Activated CD4-positive, alpha-beta T cell treated with anti-CD3 and anti-CD28 coated beads for 36 hours (primary cell): ENCODE data around the gene MGAT4A. TPM values are rescaled to one million over a fixed set of nuclear protein-coding genes. Genes with fewer than 3 reads are reported as not detected.
"Not testable (repeated sequence)": the region's sequence is repeated elsewhere in the genome, so short reads cannot be mapped to it uniquely, and the experiment has no call there.

Experiments used
- ATAC-seq: fragments of 200-7000 bp; cut with Tn5 transposase; one replicate; pipeline ENCODE4 v1.10.0; 2021; ENCODE audit warnings: mild to moderate bottlenecking, moderate library complexity
- CTCF ChIA-PET: fragments of 350-600 bp; sonication (Branson Sonifier 250); formaldehyde crosslinking; loops from one replicate; lab custom pipeline; 2021; ENCODE audit warnings: antibody characterized with exemption; lab: Charles Lee
- POLR2A ChIA-PET: fragments of 350-600 bp; sonication (Branson Sonifier 250); formaldehyde crosslinking; loops from one replicate; lab custom pipeline; 2021; ENCODE audit warnings: antibody characterized with exemption, inconsistent platforms; lab: Charles Lee
- DNase-seq: peaks from one replicate; pipeline ENCODE4 v3.0.0-alpha.2; 2020
- H3K27ac Mint-ChIP-seq: one replicate; pipeline ENCODE4 v1.8.0; 2021; ENCODE audit warnings: mixed read lengths
- H3K27me3 Mint-ChIP-seq: one replicate; pipeline ENCODE4 v1.8.0; 2021; ENCODE audit warnings: mixed read lengths
- H3K36me3 Mint-ChIP-seq: one replicate; pipeline ENCODE4 v1.8.0; 2021; ENCODE audit warnings: low read depth, mixed read lengths
- H3K4me1 Mint-ChIP-seq: one replicate; pipeline ENCODE4 v1.8.0; 2021; ENCODE audit warnings: mixed read lengths
- H3K4me3 Mint-ChIP-seq: one replicate; pipeline ENCODE4 v1.8.0; 2021; ENCODE audit warnings: mild to moderate bottlenecking, moderate library complexity, mixed read lengths
- H3K9me3 Mint-ChIP-seq: one replicate; pipeline ENCODE4 v1.8.0; 2021; ENCODE audit warnings: low read depth, mixed read lengths
- intact Hi-C, 2 experiments: fragments of 100-400 bp; cut with DNase I in 1 of 2; cut with micrococcal nuclease in 1 of 2; formaldehyde crosslinking; loops; one replicate each; pipeline versions ENCODE4 v1.14.2 to v1.15.1; 2022 to 2024; cut with DNase I, micrococcal nuclease
- total RNA-seq, 2 experiments: library from RNA; stranded (reverse); gene quantifications; one replicate each; pipeline ENCODE4 v1.2.3, GENCODE V29; 2021

The MGAT4A gene
- total RNA-seq, 2 experiments from 2014 or later, result 49.4 to 67.5 TPM

- H3K27me3 Mint-ChIP-seq, DNase-seq, H3K27ac Mint-ChIP-seq, CTCF ChIA-PET, H3K4me1 Mint-ChIP-seq, ATAC-seq, POLR2A ChIA-PET, H3K4me3 Mint-ChIP-seq, H3K9me3 Mint-ChIP-seq, intact Hi-C loops: not testable (repeated sequence)
- H3K36me3 Mint-ChIP-seq, result peaks cover 43% of the 10 kb centered on the region
Measured at GRCh38 chr2:98594665-98595064, 136.3 kb downstream of the MGAT4A start.

DNA sequence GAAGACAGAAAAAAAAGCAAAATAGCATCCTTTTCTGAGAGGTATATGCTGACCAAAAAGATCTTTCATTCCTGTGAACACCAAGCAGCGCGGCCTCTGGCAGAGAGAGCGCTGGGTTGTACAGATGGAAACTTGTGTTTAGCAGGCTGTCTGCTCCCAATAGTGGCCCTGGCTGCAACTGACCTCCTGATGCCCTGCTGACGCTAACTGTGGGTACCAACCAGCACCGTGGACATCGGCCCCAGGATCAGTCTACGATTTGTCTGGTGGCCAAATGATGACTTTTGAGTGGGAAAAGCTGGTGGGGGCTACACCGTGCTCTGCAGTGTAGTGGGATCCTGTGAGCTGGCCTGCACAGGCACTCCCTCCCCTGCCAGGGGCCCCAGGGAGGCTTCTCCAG, 138.4 kb downstream of the MGAT4A start:
- no peak overlapping the region for H3K27ac Mint-ChIP-seq
- H3K4me1 Mint-ChIP-seq, result peaks cover 8% of the 10 kb centered on the region
- H3K4me3 Mint-ChIP-seq, result no peak overlapping the region
- ChIA-PET POLR2A (no interaction called here), CTCF (interaction anchor here (1.2 kb wide), 1 partner anchor 9 kb away, joined by 5 read pairs; no protein-coding TSS in a partner anchor)
- peaks cover 31% of the 10 kb centered on the region for H3K36me3 Mint-ChIP-seq
- peaks cover 5% of the 10 kb centered on the region for H3K9me3 Mint-ChIP-seq
- DNase-seq (no peak), ATAC-seq (no peak)
- H3K27me3 Mint-ChIP-seq, result no peaks in the 10 kb centered on the region
- intact Hi-C loops, result no loop called here

DNA sequence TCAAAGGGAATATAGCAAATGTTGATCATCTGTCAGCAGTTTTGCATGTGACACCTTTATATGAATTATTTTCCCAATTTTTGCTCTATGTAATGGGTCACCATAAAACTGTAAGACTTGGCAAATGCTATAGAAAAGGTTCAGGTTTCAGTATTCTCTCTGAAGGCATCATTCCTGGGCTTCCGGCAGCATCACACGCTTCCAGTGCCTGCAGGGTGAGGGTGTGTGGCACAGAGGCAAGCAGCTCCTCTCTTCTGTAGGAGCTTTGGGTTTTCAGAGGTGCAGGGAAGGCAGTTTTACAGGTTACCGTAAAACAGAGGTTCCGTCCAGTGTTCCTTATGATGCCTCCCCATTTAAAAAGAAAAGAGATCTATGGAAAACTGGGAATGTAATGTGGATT, 141.4 kb downstream of the MGAT4A start:
- Mint-ChIP-seq H3K9me3 (peaks cover 5% of the 10 kb centered on the region), H3K27me3 (no peaks in the 10 kb centered on the region), H3K4me3 (no peak overlapping the region), H3K36me3 (peaks cover 18% of the 10 kb centered on the region), H3K27ac (no peak overlapping the region), H3K4me1 (peaks cover 8% of the 10 kb centered on the region)
- ATAC-seq (no peak), DNase-seq (no peak)
- POLR2A ChIA-PET, result no interaction called here
- intact Hi-C loops, result no loop called here
- CTCF ChIA-PET, result interaction anchor here (1.1 kb wide), 1 partner anchor 10 kb away, joined by 4 read pairs; no protein-coding TSS in a partner anchor

GRCh38 chr2:98588880-98589431, 142.0 kb downstream of the MGAT4A start:
- ChIA-PET POLR2A (no interaction called here), CTCF (interaction anchor here (1.1 kb wide), 1 partner anchor 10 kb away, joined by 4 read pairs; no protein-coding TSS in a partner anchor)
- peak overlapping the region; percentile 26 for H3K27ac Mint-ChIP-seq
- peaks cover 8% of the 10 kb centered on the region for H3K4me1 Mint-ChIP-seq
- intact Hi-C loops, result no loop called here
- peaks cover 14% of the 10 kb centered on the region for H3K36me3 Mint-ChIP-seq
- no peaks in the 10 kb centered on the region for H3K27me3 Mint-ChIP-seq
- DNase-seq (no peak), ATAC-seq (no peak)
- H3K4me3 Mint-ChIP-seq, result no peak overlapping the region
- peaks cover 4% of the 10 kb centered on the region for H3K9me3 Mint-ChIP-seq

DNA sequence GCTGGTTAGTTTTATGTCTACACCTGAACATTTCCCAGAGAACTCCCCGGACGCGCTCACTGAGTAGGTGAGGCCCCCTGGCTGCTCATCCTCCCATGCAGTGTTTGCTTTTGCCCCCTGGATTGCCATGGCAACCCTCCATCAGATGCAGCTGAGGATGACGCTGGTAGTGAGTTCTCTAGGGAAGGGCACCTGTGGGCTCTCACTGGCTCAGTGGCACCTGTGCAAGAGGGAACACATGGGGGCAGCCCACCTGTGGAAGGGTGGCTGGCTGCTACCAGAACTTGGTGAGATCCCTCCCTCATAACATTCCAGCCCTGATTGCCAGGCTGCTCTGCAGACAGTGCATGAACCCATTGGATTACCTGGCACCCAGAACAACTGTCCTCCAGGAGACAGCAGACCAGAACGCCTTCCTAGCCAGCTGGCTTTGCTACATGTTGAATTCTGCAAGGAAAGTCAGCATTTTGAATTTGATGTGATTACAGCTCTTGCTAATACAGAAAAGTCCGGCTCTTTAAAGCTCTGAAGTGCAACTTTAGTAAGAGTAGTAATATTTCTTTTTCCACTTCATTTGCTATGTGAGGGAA, 144.3 kb downstream of the MGAT4A start:
- peaks cover 8% of the 10 kb centered on the region for H3K4me1 Mint-ChIP-seq
- DNase-seq, result no peak
- no peaks in the 10 kb centered on the region for H3K9me3 Mint-ChIP-seq
- H3K36me3 Mint-ChIP-seq, result peaks cover 11% of the 10 kb centered on the region
- intact Hi-C loops, result no loop called here
- no peaks in the 10 kb centered on the region for H3K27me3 Mint-ChIP-seq
- ChIA-PET POLR2A (no interaction called here), CTCF (interaction anchor here (0.9 to 2.4 kb wide), 3 partner anchors 9 to 18 kb away, joined by 3 to 7 read pairs (median 6); no protein-coding TSS in a partner anchor)
- H3K27ac Mint-ChIP-seq, result no peak overlapping the region
- ATAC-seq, result no peak
- no peak overlapping the region for H3K4me3 Mint-ChIP-seq

- ChIA-PET POLR2A (no interaction called here), CTCF (interaction anchor here (1.2 to 2.4 kb wide), 3 partner anchors 12 to 21 kb away, joined by 4 to 7 read pairs (median 5); no protein-coding TSS in a partner anchor)
- no peak overlapping the region for H3K4me3 Mint-ChIP-seq
- no peak for DNase-seq
- H3K4me1 Mint-ChIP-seq, result peaks cover 8% of the 10 kb centered on the region
- H3K9me3 Mint-ChIP-seq, result no peaks in the 10 kb centered on the region
- no peak for ATAC-seq
- peaks cover 9% of the 10 kb centered on the region for H3K36me3 Mint-ChIP-seq
- H3K27me3 Mint-ChIP-seq, result no peaks in the 10 kb centered on the region
- H3K27ac Mint-ChIP-seq, result no peak overlapping the region
- intact Hi-C loops, result no loop called here
Measured at GRCh38 chr2:98585386-98585785, 145.5 kb downstream of the MGAT4A start.

DNA sequence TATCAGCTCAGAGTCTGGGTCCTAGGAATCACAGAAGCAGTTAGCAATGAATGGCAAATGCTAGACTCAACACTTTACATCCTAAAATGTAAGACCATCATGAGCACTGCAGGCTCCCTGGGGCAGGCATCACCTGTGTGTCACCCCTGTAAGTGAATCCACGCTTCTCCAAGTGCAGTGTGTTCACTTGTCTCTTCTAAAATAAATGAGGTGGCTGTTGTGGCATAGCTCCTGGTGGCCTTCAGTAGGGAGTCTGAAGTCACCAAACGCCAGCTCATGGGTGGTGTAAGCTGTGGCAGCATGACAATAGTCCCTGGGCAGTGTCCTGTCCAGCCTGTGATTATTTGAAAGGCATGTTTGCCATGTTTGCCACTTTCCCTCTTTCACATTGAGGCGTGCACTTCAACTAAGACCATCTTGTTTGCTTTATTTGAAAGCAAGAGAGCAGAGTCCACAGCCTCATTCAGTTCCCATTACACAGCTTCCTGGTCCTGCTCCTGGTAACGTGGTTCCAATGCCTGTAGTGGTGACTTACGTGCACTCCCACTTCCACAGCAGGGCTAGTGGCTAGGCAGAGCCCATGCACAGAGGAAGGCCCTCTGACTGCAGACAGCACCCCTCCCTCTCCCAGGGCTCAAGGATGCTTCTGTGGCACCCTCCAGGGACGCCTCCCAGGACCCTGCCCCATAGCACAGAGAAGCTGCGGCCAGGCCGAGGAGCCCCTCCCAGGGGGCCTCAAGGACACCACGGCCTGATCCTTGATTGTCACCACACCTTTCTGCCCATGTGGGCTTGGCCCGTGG, 146.9 kb downstream of the MGAT4A start:
- H3K4me1 Mint-ChIP-seq, result peaks cover 8% of the 10 kb centered on the region
- H3K36me3 Mint-ChIP-seq, result peaks cover 9% of the 10 kb centered on the region
- CTCF ChIA-PET, result interaction anchor here (0.7 to 1.9 kb wide), 2 partner anchors 9 to 22 kb away, joined by 4 to 5 read pairs; no protein-coding TSS in a partner anchor
- intact Hi-C loops, result no loop called here
- no peak overlapping the region for H3K27ac Mint-ChIP-seq
- DNase-seq (no peak), ATAC-seq (no peak)
- POLR2A ChIA-PET, result no interaction called here
- no peaks in the 10 kb centered on the region for H3K27me3 Mint-ChIP-seq
- H3K4me3 Mint-ChIP-seq, result no peak overlapping the region
- H3K9me3 Mint-ChIP-seq, result no peaks in the 10 kb centered on the region

DNA sequence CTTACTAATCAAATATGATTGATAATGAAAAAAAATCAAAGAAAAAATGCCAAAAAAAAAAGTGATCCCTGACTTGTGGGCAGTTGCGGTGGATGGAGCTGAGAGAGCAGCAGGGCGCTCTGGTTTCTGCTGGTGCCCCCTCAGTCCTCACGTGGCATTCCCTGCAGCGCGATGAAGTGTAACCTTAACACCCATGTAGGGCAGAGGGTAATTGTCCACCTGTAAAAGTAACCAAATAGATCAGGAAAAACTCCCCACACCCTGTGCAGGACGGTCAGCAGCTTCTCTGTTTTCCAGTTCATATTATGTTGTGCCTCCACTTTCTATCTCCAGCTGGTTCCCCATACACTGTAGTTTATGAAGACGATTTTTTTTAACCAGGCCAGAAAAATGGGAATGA, 147.7 kb downstream of the MGAT4A start:
- ATAC-seq (no peak), DNase-seq (no peak)
- CTCF ChIA-PET, result interaction anchor here (0.6 to 0.7 kb wide), 2 partner anchors 10 to 1571 kb away, joined by 3 to 5 read pairs; no protein-coding TSS in a partner anchor
- intact Hi-C loops, result no loop called here
- H3K4me1 Mint-ChIP-seq, result peaks cover 4% of the 10 kb centered on the region
- H3K27ac Mint-ChIP-seq, result no peak overlapping the region
- peaks cover 9% of the 10 kb centered on the region for H3K36me3 Mint-ChIP-seq
- H3K27me3 Mint-ChIP-seq, result no peaks in the 10 kb centered on the region
- no peaks in the 10 kb centered on the region for H3K9me3 Mint-ChIP-seq
- no peak overlapping the region for H3K4me3 Mint-ChIP-seq
- POLR2A ChIA-PET, result no interaction called here

GRCh38 chr2:98582523-98582922, 148.4 kb downstream of the MGAT4A start:
- intact Hi-C loops, result no loop called here
- ATAC-seq (no peak), DNase-seq (no peak)
- no peaks in the 10 kb centered on the region for H3K4me1 Mint-ChIP-seq
- no peaks in the 10 kb centered on the region for H3K27me3 Mint-ChIP-seq
- no peak overlapping the region for H3K4me3 Mint-ChIP-seq
- H3K27ac Mint-ChIP-seq, result no peak overlapping the region
- POLR2A ChIA-PET, result no interaction called here
- no peaks in the 10 kb centered on the region for H3K9me3 Mint-ChIP-seq
- CTCF ChIA-PET, result no interaction called here
- peaks cover 11% of the 10 kb centered on the region for H3K36me3 Mint-ChIP-seq

- Mint-ChIP-seq H3K27ac (no peak overlapping the region), H3K9me3 (no peaks in the 10 kb centered on the region), H3K27me3 (no peaks in the 10 kb centered on the region), H3K4me3 (no peak overlapping the region), H3K36me3 (peaks cover 11% of the 10 kb centered on the region), H3K4me1 (no peaks in the 10 kb centered on the region)
- ATAC-seq (no peak), DNase-seq (no peak)
- POLR2A ChIA-PET, result interaction anchor here (0.9 kb wide), 1 partner anchor 28 kb away, joined by 3 read pairs; no protein-coding TSS in a partner anchor
- intact Hi-C loops, result no loop called here
- CTCF ChIA-PET, result interaction anchor here (0.7 to 0.8 kb wide), 2 partner anchors 12 to 24 kb away, joined by 3 read pairs; no protein-coding TSS in a partner anchor
Measured at GRCh38 chr2:98580656-98581284, 150.2 kb downstream of the MGAT4A start.

GRCh38 chr2:98579926-98580325, 151.0 kb downstream of the MGAT4A start:
- POLR2A ChIA-PET, result interaction anchor here (0.9 kb wide), 1 partner anchor 27 kb away, joined by 3 read pairs; no protein-coding TSS in a partner anchor
- ATAC-seq (no peak), DNase-seq (no peak)
- CTCF ChIA-PET, result interaction anchor here (0.7 to 0.8 kb wide), 2 partner anchors 16 to 498 kb away, joined by 3 read pairs; no protein-coding TSS in a partner anchor
- no peak overlapping the region for H3K4me3 Mint-ChIP-seq
- peaks cover 14% of the 10 kb centered on the region for H3K36me3 Mint-ChIP-seq
- H3K27me3 Mint-ChIP-seq, result no peaks in the 10 kb centered on the region
- no peaks in the 10 kb centered on the region for H3K4me1 Mint-ChIP-seq
- intact Hi-C loops, result no loop called here
- no peak overlapping the region for H3K27ac Mint-ChIP-seq
- no peaks in the 10 kb centered on the region for H3K9me3 Mint-ChIP-seq
